Gastroesophageal sphincter (tissue), 4 donors: Measurements from ENCODE around the gene EFCAB14. TPM values are rescaled to one million over a fixed set of nuclear protein-coding genes. Genes with fewer than 3 reads are reported as not detected.

Experiments used
- ATAC-seq: fragments of 150-250 bp; one replicate; pipeline ENCODE4 v1.9.1; 2016; ENCODE audit warnings: mild to moderate bottlenecking, moderate library complexity
- H3K27ac ChIP-seq, 4 donors: fragments of 200-600 bp; sonication (generic) in 3 of 4; 1 replicate in 3 of 4; 2 replicates in 1 of 4; pipeline ENCODE4 v1.5.1; 2016 to 2019
- H3K27me3 ChIP-seq: fragments of 200-600 bp; sonication (generic); one replicate; pipeline ENCODE4 v1.5.1; 2019
- H3K36me3 ChIP-seq, 2 donors: fragments of 200-600 bp; sonication (generic); one replicate each; pipeline ENCODE4 v1.5.1; 2019; ENCODE audit warnings: control low read depth in 1 of 2
- H3K4me1 ChIP-seq, 3 donors: fragments of 200-600 bp; sonication (generic); 1 replicate in 2 of 3; 2 replicates in 1 of 3; pipeline ENCODE4 v1.5.1; 2016 to 2019; ENCODE audit warnings: control low read depth in 2 of 3
- H3K4me3 ChIP-seq, 2 donors: fragments of 200-600 bp; sonication (generic); one replicate each; pipeline ENCODE4 v1.5.1; 2019; ENCODE audit warnings: mild to moderate bottlenecking in 1 of 2, moderate library complexity in 1 of 2
- H3K9me3 ChIP-seq, 3 donors: fragments of 200-600 bp; sonication (generic); one replicate each; pipeline ENCODE4 v1.5.1; 2017 to 2019; ENCODE audit warnings: control low read depth in 2 of 3
- CTCF ChIP-seq, 4 experiments: fragments of 200-600 bp in 2 of 4; fragments of 450-650 bp in 2 of 4; sonication (generic) in 1 of 4; IDR thresholded peaks; one replicate each; pipeline ENCODE4 v1.5.1; 2017 to 2019; ENCODE audit warnings: antibody characterized with exemption in 4 of 4, mild to moderate bottlenecking in 2 of 4, moderate library complexity in 2 of 4
- EP300 ChIP-seq: sonication (generic); formaldehyde crosslinking; IDR thresholded peaks from one replicate; pipeline ENCODE4 v1.6.1; 2017; ENCODE audit warnings: antibody characterized with exemption, mild to moderate bottlenecking
- POLR2A ChIP-seq, 2 donors: fragments of 450-650 bp; IDR thresholded peaks; one replicate each; pipeline ENCODE4 v1.6.1; 2017; ENCODE audit warnings: antibody characterized with exemption in 2 of 2, mild to moderate bottlenecking in 2 of 2, moderate library complexity in 1 of 2
- POLR2AphosphoS5 ChIP-seq: sonication (generic); formaldehyde crosslinking; IDR thresholded peaks from one replicate; pipeline ENCODE4 v1.6.1; 2017; ENCODE audit warnings: antibody characterized with exemption
- WGBS, 2 donors: methylation state at CpG; one replicate each; pipeline ENCODE4 v1.1.5; 2018; ENCODE audit warnings: low coverage in 1 of 2; 5-methylcytosine and 5-hydroxymethylcytosine counted together
- total RNA-seq, 4 donors: library from RNA; depleted of rRNA; stranded (reverse); fragments of >200 nt; gene quantifications; one replicate each; pipeline ENCODE4 v1.1.0, GENCODE V29; 2016

Gene EFCAB14
- total RNA-seq, 4 donors from 2014 or later = 109 to 133 (median 116) TPM

GRCh38 chr1:46650491-46650890, 68.4 kb downstream of the EFCAB14 start:
- Histone ChIP-seq H3K27me3 (no peaks in the 10 kb centered on the region), H3K4me3 (no peak overlapping the region), H3K4me1 (peaks cover 0 to 25% (median 5%) of the 10 kb centered on the region in 3 donors), H3K9me3 (peaks cover 0 to 12% (median 0%) of the 10 kb centered on the region in 3 donors), H3K27ac (no peak overlapping the region), H3K36me3 (peaks cover 0 to 69% of the 10 kb centered on the region in 2 donors)
- no peak for ATAC-seq
- WGBS, 2 donors = 95 to 100% methylated on average over 1 to 3 of the region's 3 CpGs
- no peak for TF ChIP-seq EP300
- no peak for TF ChIP-seq CTCF (IDR thresholded peaks at IDR 0.05)
- TF ChIP-seq POLR2AphosphoS5 = no peak
- TF ChIP-seq POLR2A (IDR thresholded peaks at IDR 0.05) = no peak

DNA sequence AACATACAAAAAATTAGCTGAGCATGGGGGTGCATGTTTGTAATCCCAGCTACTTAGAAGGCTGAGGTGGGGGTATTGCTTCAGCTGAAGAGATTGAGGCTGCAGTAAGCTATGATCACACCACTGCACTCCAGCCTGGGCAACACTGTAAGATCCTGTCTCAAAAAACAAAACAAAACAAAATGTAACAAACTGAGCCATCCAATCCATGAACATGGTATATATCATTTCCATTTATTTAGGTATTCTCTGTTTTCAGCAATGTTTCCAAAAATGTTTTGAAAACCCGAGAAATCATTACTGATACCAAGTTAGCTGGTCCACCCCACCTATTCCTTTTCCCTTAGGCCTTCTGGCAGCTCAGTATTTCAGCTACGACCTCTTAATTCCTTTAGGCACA, 69.2 kb downstream of the EFCAB14 start:
- Histone ChIP-seq H3K36me3 (peaks cover 0 to 65% of the 10 kb centered on the region in 2 donors), H3K27me3 (no peaks in the 10 kb centered on the region), H3K9me3 (peaks cover 0 to 12% (median 0%) of the 10 kb centered on the region in 3 donors), H3K4me3 (no peak overlapping the region), H3K4me1 (peaks cover 0 to 32% (median 5%) of the 10 kb centered on the region in 3 donors), H3K27ac (no peak overlapping the region)
- WGBS, 2 donors = 100% methylated on average over 1 to 2 of the region's 2 CpGs
- ATAC-seq = no peak
- TF ChIP-seq EP300 (no peak), CTCF (IDR thresholded peaks at IDR 0.05) (no peak), POLR2AphosphoS5 (no peak), POLR2A (IDR thresholded peaks at IDR 0.05) (no peak)

- H3K27ac ChIP-seq = no peak overlapping the region
- peaks cover 0 to 64% of the 10 kb centered on the region in 2 donors for H3K36me3 ChIP-seq
- no peak for TF ChIP-seq POLR2AphosphoS5
- TF ChIP-seq CTCF (IDR thresholded peaks at IDR 0.05) = no peak
- TF ChIP-seq POLR2A (IDR thresholded peaks at IDR 0.05) = no peak
- no peak for TF ChIP-seq EP300
Observed at GRCh38 chr1:46647611-46648010, 71.3 kb downstream of the EFCAB14 start.

DNA sequence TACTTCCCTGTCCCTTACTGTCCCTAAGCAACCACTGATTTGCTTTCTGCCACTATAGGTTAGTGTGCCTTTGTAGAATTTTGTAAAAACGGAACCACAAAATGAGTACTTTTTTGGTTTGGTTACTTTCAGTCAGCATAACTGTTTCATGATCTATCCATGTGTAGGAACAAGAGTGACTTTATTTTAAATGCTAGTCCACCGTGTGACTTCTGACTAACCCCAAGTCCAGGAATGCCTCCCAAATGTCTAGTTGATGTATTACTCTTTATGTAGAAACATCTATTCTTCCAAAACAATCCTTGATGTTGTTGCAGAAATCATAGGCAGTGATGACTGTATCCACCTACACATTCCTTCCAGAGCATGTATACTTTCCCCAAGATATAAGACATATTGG, 72.1 kb downstream of the EFCAB14 start:
- 36 to 56% methylated on average over 2 of the region's 2 CpGs for WGBS, 2 donors
- no peak for ATAC-seq
- H3K36me3 ChIP-seq = peaks cover 0 to 60% of the 10 kb centered on the region in 2 donors

More at GRCh38 chr1:46647611-46648010, 71.3 kb downstream of the EFCAB14 start:
- H3K4me1 ChIP-seq = peaks cover 4 to 35% (median 5%) of the 10 kb centered on the region in 3 donors
- H3K4me3 ChIP-seq = no peak overlapping the region
- ATAC-seq = no peak
- 97 to 100% methylated on average over 2 to 3 of the region's 3 CpGs for WGBS, 2 donors
- H3K9me3 ChIP-seq = peaks cover 0 to 12% (median 0%) of the 10 kb centered on the region in 3 donors
- no peaks in the 10 kb centered on the region for H3K27me3 ChIP-seq

More for the DNA sequence above, 72.1 kb downstream of the EFCAB14 start:
- no peak for TF ChIP-seq CTCF (IDR thresholded peaks at IDR 0.05)
- TF ChIP-seq POLR2AphosphoS5 = no peak
- no peak for TF ChIP-seq POLR2A (IDR thresholded peaks at IDR 0.05)
- no peak for TF ChIP-seq EP300
- Histone ChIP-seq H3K4me1 (peaks cover 5 to 42% (median 7%) of the 10 kb centered on the region in 3 donors), H3K4me3 (no peak overlapping the region), H3K9me3 (peaks cover 0 to 12% (median 0%) of the 10 kb centered on the region in 3 donors), H3K27ac (no peak overlapping the region), H3K27me3 (no peaks in the 10 kb centered on the region)
